HG03060 (cell line): Measurements from ENCODE around the gene MUSK.
"Not testable (repeated sequence)": the region's sequence is repeated elsewhere in the genome, so short reads cannot be mapped to it uniquely, and the experiment has no call there.

ENCODE experiments used
- ATAC-seq: cut with Tn5 transposase; IDR thresholded peaks from one replicate; pipeline ENCODE4 v1.9.1; 2021; ENCODE audit warnings: low read depth, moderate number of reproducible peaks; ENCODE audit not compliant: unreplicated experiment

MUSK gene

GRCh38 chr9:110691002-110691549 is 22.5 kb downstream of the MUSK start:
- no peak for ATAC-seq

- not testable (repeated sequence) for ATAC-seq
Observed at GRCh38 chr9:110695846-110696245, 27.3 kb downstream of the MUSK start.

GRCh38 chr9:110700953-110701352 is 32.4 kb downstream of the MUSK start:
- ATAC-seq, result no peak

GRCh38 chr9:110703669-110704068 is 35.1 kb downstream of the MUSK start:
- no peak for ATAC-seq

- no peak for ATAC-seq
Observed at GRCh38 chr9:110707419-110707818, 38.8 kb downstream of the MUSK start.

GRCh38 chr9:110710420-110710819 is 41.8 kb downstream of the MUSK start:
- no peak for ATAC-seq

GRCh38 chr9:110712955-110713354 is 44.4 kb downstream of the MUSK start:
- ATAC-seq, result no peak

- ATAC-seq, result no peak
Observed at GRCh38 chr9:110714314-110714713, 45.7 kb downstream of the MUSK start.

GRCh38 chr9:110728058-110728457 is 59.5 kb downstream of the MUSK start:
- no peak for ATAC-seq

GRCh38 chr9:110729641-110730040 is 61.0 kb downstream of the MUSK start:
- ATAC-seq, result no peak

GRCh38 chr9:110731437-110732028 is 62.9 kb downstream of the MUSK start:
- ATAC-seq, result no peak

GRCh38 chr9:110738982-110739381 is 70.4 kb downstream of the MUSK start:
- ATAC-seq, result no peak

GRCh38 chr9:110742741-110743371 is 74.3 kb downstream of the MUSK start:
- no peak for ATAC-seq

GRCh38 chr9:110744715-110745384 is 76.3 kb downstream of the MUSK start:
- ATAC-seq, result no peak

GRCh38 chr9:110745676-110746075 is 77.1 kb downstream of the MUSK start:
- ATAC-seq, result no peak

GRCh38 chr9:110746211-110746930 is 77.8 kb downstream of the MUSK start:
- ATAC-seq, result no peak

GRCh38 chr9:110748251-110748893 is 79.8 kb downstream of the MUSK start:
- no peak for ATAC-seq

GRCh38 chr9:110750272-110750671 is 81.7 kb downstream of the MUSK start:
- no peak for ATAC-seq

- no peak for ATAC-seq
Observed at GRCh38 chr9:110751971-110752370, 83.4 kb downstream of the MUSK start.

GRCh38 chr9:110752766-110753165 is 84.2 kb downstream of the MUSK start:
- no peak for ATAC-seq
